Measurements from ENCODE around the gene ZNF512B.
"Not testable (repeated sequence)": the region's sequence is repeated elsewhere in the genome, so short reads cannot be mapped to it uniquely, and the experiment has no call there.

The ZNF512B gene

GRCh38 chr20:63979557-63980316, 10.0 kb upstream of the ZNF512B start, which contains the start of gene SAMD10:
Gene SAMD10 (minus strand): TSS chr20:63979642. CDS start chr20:63979467, 175 bp downstream.
- peaks cover 18% of the 10 kb centered on the region for H3K36me3 ChIP-seq (ENCODE audit: control insufficient read depth, insufficient read depth, low read length)
- no peaks in the 10 kb centered on the region for H3K27me3 ChIP-seq (replicated peaks; ENCODE audit: control insufficient read depth, insufficient read depth, low read length)
- peak within 1 kb of the TSS; percentile 83 for H3K4me3 ChIP-seq (replicated peaks; ENCODE audit: low read depth, low read length)
- no peak for TF ChIP-seq CTCF (IDR thresholded peaks at IDR 0.05; ENCODE audit: insufficient read depth, low read length, poor library complexity, severe bottlenecking)
- DNase-seq (ENCODE audit: extremely low read depth, insufficient read length) = peak; percentile 82

- DNase-seq (ENCODE audit: extremely low read depth, insufficient read length) = no peak
- peaks cover 19% of the 10 kb centered on the region for H3K36me3 ChIP-seq (ENCODE audit: control insufficient read depth, insufficient read depth, low read length)
- TF ChIP-seq CTCF (IDR thresholded peaks at IDR 0.05; ENCODE audit: insufficient read depth, low read length, poor library complexity, severe bottlenecking) = no peak
- H3K27me3 ChIP-seq (replicated peaks; ENCODE audit: control insufficient read depth, insufficient read depth, low read length) = no peaks in the 10 kb centered on the region
- peak overlapping the region; percentile 83 for H3K4me3 ChIP-seq (replicated peaks; ENCODE audit: low read depth, low read length)
Observed at GRCh38 chr20:63979229-63979556, 9.5 kb upstream of the ZNF512B start.

- DNase-seq (ENCODE audit: extremely low read depth, insufficient read length) = peak; percentile 87
- Histone ChIP-seq H3K27me3 (replicated peaks; ENCODE audit: control insufficient read depth, insufficient read depth, low read length) (no peaks in the 10 kb centered on the region), H3K36me3 (ENCODE audit: control insufficient read depth, insufficient read depth, low read length) (peaks cover 20% of the 10 kb centered on the region), H3K4me3 (replicated peaks; ENCODE audit: low read depth, low read length) (peak overlapping the region; percentile 83)
- TF ChIP-seq CTCF (IDR thresholded peaks at IDR 0.05; ENCODE audit: insufficient read depth, low read length, poor library complexity, severe bottlenecking) = no peak
Observed at GRCh38 chr20:63978319-63979228, 8.8 kb upstream of the ZNF512B start.

- Histone ChIP-seq H3K36me3 (ENCODE audit: control insufficient read depth, insufficient read depth, low read length) (peaks cover 23% of the 10 kb centered on the region), H3K27me3 (replicated peaks; ENCODE audit: control insufficient read depth, insufficient read depth, low read length) (no peaks in the 10 kb centered on the region), H3K4me3 (replicated peaks; ENCODE audit: low read depth, low read length) (peak overlapping the region; percentile 83)
- TF ChIP-seq CTCF (IDR thresholded peaks at IDR 0.05; ENCODE audit: insufficient read depth, low read length, poor library complexity, severe bottlenecking) = no peak
- no peak for DNase-seq (ENCODE audit: extremely low read depth, insufficient read length)
Observed at GRCh38 chr20:63977739-63978276, 8.1 kb upstream of the ZNF512B start.

GRCh38 chr20:63976980-63977738, 7.4 kb upstream of the ZNF512B start:
- no peaks in the 10 kb centered on the region for H3K27me3 ChIP-seq (replicated peaks; ENCODE audit: control insufficient read depth, insufficient read depth, low read length)
- no peak overlapping the region for H3K4me3 ChIP-seq (replicated peaks; ENCODE audit: low read depth, low read length)
- H3K36me3 ChIP-seq (ENCODE audit: control insufficient read depth, insufficient read depth, low read length) = peaks cover 23% of the 10 kb centered on the region
- DNase-seq (ENCODE audit: extremely low read depth, insufficient read length) = no peak
- TF ChIP-seq CTCF (IDR thresholded peaks at IDR 0.05; ENCODE audit: insufficient read depth, low read length, poor library complexity, severe bottlenecking) = no peak

GRCh38 chr20:63976511-63976910, 6.8 kb upstream of the ZNF512B start:
- DNase-seq (ENCODE audit: extremely low read depth, insufficient read length); H3K4me3 ChIP-seq (replicated peaks; ENCODE audit: low read depth, low read length); H3K27me3 ChIP-seq (replicated peaks; ENCODE audit: control insufficient read depth, insufficient read depth, low read length): not testable (repeated sequence)
- H3K36me3 ChIP-seq (ENCODE audit: control insufficient read depth, insufficient read depth, low read length) = peaks cover 23% of the 10 kb centered on the region
